Cortex of kidney (tissue), 1 donor: ENCODE measurements around the gene NUDT4.
"Not testable (repeated sequence)": the region's sequence is repeated elsewhere in the genome, so short reads cannot be mapped to it uniquely, and the experiment has no call there.

Experiments used
- DNase-seq: peaks from one replicate; lab custom pipeline; 2025; lab: John Stamatoyannopoulos, UW

NUDT4 gene

DNA sequence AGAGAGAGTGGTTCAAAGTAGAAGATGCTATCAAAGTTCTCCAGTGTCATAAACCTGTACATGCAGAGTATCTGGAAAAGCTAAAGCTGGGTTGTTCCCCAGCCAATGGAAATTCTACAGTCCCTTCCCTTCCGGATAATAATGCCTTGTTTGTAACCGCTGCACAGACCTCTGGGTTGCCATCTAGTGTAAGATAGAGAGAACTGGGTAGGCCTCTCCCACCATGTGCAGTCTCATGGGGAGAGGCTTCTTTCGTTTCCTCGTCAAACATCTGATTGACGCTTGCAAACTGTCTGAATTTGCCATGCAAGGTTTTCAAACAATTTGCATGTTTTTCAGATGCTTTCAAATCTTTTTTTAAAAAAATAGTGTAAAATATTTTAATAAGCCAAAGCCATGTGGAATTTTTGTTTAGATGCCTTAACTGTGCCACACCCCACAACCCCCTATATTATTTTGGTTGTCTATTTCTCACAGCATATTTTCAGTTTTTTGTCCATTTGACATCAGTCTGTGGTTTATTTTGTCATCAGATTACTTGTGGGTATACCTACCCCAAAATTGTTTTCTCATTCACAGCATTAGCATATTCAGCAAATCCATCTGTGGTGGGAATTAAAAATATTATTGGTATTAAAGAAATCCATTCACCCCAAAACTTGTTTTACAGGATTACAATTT lies 21.6 kb downstream of the NUDT4 start:
- DNase-seq = not testable (repeated sequence)

DNA sequence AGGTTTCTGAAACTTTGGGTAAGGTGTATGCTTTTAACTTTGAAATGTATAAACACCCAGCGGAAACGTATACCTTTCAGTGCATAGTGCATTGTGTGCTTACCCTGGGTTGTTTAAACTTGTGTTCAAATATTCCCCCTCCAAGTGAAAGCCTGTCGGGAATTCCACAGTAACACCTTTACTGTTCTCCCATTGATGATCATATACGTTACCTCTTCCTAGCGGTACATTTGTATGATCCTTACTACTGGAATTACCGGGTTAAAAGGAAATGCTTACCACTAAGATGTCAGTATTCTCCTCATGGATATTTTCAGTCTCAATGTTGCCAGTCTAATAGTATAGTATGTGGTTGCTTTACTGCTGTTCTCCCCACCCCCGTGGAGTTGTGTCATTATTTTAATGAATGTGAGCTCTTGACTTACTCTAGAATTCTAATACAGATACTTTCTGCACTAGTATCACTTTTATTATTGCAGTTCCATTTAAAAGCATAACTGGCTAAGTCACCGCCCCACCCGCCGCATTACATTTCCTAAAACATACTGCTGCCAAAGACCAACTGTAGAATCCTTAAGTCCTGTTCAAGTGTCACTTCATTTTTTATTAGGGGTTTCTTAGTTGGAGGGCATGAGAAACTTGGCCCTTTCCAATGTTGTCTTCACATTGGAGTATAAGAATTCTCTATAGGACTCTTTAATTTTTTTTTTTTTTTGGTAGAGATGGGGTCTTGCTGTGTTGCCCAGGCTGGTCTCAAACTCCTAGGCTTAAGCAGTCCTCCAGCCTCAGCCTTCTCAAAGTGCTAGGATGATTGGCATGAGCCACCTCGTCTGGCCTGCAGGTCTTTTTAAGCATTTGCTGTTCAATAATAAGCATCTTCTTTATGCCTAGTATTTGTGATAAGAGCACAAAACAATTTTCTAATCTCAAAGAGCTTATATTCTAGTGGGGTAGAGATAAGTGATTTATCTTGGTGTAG lies 24.9 kb downstream of the NUDT4 start:
- DNase-seq = no peak

DNA sequence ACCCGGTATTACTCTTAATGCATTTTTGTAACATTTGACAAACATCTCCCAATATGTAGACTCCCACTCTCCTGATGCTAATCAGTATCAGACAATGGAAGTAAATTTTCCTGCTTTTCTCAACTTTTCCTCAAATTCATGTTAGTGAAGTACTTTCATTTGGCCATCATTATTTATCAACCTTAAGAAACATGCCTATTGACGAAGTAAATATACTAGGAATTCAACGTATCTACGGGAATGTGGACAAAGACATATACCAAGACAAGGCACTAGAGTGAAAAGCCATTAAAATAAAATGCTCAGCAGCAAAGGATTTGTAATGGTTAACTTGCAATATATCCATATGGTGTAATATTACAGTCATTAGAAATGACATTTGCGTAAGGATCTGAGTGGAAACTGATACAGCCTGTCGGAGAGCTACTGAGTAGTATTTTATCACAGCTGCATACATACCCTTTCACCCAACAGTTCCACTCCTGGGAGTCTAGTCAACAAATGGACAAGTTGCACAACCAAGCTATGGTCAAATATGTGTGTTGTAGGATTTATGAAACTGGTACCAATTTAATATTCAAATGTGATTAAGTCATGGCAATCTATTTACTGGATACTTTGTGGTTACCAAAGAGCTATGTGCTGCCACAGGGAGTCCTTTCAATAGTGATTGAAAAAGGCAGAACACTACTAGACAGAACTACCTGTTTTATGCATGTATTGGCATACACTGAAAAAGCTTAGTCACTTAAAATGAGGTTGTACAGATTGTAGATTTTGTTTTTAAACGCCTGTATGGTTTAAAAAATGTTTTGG lies 26.5 kb downstream of the NUDT4 start:
- DNase-seq = no peak

GRCh38 chr12:93404961-93405849 lies 27.5 kb downstream of the NUDT4 start:
- no peak for DNase-seq

DNA sequence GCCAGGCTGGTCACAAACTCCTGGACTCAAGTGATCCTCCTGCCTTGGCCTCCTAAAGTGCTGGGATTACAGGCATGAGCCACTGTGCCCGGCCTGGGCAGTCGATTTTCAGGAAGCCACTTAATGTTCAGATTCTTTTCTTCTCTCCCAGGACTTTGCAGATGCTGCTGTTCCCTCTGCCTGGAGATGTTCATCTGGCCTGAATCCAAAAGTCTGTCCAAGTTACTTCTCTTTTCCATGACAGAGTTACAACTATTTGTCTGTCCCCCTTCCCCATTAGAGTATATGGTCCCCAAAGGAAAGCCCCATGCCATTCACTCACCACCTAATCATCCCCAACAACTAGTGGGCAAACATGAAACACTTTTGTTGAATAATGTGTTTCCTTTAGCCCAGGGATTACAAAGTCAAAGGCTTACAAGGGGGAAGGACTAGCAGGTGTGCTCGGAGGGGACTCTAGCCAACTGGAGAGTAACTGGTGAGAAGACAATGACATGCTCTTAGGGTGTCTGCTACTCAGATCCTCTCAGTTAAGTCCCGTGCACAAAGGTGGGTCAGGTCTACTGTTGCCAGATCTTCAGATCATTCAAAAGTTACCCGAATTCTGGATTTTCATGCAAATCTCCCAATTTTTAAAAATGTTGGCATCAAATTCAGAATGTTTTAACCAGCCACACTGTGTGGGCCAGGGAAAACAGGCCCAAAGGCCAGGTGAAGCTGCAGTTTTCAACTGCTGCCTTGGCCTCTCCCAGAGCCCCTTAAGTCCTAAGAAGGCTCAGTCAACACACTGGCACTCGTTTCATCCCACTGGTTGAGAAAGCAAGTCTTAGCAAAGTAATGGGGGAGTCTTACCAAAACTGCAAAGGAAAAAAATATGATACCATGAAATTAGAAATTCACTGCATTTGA lies 29.6 kb downstream of the NUDT4 start:
- no peak for DNase-seq

DNA sequence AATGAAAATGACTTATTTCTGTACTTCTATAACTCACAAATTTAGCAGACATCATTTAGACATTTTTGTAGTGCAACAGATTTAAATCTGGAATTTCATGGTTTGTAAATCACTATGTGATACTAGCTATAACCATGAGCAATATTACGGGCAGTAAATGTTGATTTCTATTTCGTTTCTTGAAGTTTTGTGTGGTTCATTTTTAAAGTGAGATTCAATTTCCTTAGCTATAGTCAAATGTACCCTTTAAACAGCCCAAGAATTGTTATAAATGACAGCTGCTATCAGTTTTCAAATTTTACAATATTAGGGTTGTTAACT lies 30.2 kb downstream of the NUDT4 start:
- no peak for DNase-seq

DNA sequence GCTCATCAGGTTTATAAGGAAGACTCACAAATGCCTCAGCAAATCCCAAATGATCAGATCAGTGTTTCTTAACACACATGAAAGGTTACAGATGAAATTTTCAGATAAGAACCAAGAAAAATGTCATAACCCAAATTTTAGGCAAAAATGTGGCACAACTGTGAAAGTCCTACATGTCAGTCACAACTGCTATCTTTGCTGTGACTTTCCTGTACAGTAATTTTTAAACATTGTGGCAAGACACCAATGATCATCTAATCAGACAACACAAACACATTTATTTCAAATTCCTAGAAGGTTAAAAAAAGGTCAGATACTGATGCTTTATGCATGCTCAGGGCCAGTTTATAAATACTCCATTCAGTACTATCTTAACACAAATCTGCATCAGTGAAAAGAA lies 31.1 kb downstream of the NUDT4 start:
- no peak for DNase-seq

- not testable (repeated sequence) for DNase-seq
Observed at GRCh38 chr12:93409343-93410187, 31.8 kb downstream of the NUDT4 start.

GRCh38 chr12:93411060-93411459 lies 33.3 kb downstream of the NUDT4 start:
- DNase-seq = not testable (repeated sequence)

GRCh38 chr12:93412396-93412795 lies 34.7 kb downstream of the NUDT4 start:
- not testable (repeated sequence) for DNase-seq

DNA sequence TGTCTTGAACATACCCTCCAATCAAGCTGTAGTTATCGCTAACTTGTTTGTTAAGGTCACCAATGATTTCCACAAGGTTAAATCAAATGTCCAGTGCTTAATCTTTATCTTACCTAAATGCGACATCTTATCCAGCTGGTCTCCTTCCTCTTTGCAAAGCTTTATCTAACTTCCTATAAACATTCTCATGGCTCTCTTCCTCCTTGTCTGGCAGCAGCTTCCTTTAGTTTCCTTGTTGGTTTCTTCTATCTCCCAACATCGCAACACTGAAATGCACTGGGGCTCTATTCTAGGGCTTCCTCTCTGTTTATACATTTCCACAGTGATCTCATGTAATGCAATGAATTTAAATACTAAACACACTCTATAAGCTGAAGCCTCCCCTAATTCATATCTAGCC lies 35.3 kb downstream of the NUDT4 start:
- DNase-seq = no peak

DNA sequence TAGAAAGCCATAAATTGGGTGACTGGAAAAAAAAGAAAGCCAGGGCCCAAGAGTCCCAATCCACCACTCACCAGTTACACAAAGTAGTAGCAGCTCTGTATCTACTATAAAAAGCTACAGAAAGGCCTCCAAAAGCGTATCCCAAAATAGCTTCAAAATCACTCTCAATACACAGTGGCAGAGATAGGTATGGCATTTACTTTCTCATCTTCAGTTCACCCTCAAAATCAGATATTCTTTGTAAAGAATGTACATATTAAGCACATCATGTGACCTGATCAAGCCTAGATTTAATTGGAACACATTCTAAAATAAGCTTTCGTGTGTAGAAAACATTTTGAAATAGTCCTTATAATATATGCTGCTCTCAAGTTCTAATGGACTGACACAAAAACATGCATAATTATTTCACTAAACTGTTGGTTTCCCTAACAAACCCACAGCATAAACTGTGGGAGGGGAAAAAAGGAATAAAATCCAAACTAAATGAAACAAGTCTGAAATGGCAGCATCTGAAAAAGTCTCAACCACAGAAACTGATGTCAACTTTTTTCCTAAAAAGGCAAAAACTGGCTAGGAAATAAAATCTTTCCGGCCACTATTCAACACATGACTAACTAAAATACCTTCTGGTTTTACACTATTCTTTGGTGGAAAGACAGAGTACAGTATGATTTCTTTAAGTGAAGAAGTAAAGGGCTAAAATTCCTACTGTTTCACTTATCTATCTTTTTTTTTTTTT lies 38.2 kb downstream of the NUDT4 start:
- no peak for DNase-seq

GRCh38 chr12:93417967-93418480 lies 40.3 kb downstream of the NUDT4 start:
- no peak for DNase-seq

GRCh38 chr12:93419388-93420034 lies 41.8 kb downstream of the NUDT4 start:
- no peak for DNase-seq

GRCh38 chr12:93422050-93422449 lies 44.3 kb downstream of the NUDT4 start:
- DNase-seq = no peak

DNA sequence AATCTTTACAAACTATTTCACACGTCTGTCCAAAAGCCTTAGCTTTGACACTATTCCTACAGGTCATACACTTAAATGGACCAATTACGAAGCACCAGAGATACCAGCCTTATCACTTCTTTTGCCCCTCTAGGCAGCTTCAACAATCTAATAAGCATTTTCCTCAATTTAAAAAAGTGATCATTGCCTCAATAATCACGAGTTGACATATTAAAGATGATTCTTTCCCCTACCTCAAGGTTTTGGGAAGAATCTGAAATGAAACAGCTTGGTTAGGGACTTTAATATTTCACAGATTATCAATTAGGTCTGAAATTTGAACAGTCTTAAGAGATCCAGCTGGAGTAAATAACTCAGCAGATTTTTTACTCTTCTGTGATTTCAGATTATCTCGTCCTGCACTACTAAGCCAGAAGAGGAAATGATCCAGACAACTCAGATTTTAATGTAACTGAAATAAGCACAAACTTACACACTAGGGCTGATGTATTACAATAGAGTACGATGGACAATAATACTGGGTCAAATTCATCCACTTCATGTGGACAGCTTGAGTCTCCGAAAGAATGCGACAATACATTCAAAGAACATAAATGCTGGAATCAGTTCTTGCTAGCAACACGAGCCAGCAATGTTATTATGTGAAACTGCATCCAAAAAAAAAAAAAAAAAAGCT lies 48.1 kb downstream of the NUDT4 start:
- no peak for DNase-seq

DNA sequence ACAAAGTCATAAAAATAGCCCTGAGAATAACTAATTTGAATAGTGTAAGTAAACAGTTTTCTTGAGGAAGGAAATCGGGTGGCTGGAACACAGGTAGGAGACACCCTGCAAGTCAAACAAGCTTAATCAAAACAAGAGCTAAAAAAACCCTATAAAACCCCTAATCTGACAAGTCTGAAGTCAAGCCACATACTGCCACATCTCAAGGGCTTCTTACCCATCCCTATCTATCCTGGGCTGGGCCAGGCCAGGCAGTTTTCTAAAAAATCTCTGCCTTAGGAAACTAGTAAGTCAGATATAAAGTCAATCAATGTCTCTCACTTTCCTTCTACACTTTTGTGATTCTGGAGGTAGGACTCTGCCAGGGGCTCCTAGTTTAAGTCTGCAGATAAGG lies 48.7 kb downstream of the NUDT4 start:
- no peak for DNase-seq
